Amniotic epithelial cell (primary cell): Measurements from ENCODE around the gene SGTA.

Experiments used
- DNase-seq: peaks from one replicate; pipeline ENCODE4 v3.0.0-alpha.2; 2010; ENCODE audit warnings: low read depth

Gene SGTA

DNA sequence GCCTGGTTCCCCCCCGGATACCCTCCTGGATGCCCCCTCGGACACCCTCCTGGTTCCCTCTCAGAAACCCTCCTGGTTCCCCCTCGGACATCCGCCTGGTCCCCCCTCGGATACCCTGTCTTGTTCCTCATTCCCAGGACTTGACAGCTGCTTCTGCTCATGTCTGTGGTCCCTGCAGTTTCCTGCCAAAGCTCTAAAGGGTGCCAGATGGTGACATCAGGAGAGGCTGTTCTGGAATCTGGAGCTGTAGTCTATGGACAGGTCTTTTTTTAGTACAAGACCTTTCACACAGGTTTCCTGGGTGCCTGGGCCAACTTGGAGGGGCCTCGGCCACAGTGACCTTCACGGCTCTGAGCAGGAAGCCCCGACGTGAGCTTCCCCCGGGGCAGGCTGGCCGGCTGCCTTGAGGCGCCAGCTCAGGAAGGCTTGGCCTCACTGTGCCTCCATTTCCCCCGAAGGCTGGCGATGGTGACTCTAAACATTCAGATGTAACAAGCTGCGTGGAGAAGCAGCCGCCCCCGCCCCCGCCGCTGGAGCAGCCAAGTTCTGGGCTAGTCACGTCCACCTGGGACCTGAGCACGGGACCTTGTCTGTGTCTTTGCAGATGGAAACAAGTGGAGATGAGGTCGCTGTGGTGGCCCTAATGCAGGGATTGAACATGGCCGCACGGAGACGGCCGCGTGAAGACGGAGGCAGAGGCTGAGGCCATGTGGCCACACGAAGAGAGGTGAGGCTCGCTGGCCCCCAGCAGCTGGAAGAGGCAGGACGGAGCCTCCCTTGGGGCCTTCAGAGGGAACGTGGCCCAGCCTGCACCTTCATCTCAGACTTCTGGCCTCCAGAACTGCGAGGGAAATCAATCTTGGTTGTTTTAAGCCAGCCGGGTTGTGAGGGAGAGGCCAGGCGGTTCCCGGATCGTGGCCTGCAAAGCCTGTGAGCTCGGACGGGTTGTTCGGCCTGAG lies 12.7 kb downstream of the SGTA start:
- DNase-seq, result no peak

DNA sequence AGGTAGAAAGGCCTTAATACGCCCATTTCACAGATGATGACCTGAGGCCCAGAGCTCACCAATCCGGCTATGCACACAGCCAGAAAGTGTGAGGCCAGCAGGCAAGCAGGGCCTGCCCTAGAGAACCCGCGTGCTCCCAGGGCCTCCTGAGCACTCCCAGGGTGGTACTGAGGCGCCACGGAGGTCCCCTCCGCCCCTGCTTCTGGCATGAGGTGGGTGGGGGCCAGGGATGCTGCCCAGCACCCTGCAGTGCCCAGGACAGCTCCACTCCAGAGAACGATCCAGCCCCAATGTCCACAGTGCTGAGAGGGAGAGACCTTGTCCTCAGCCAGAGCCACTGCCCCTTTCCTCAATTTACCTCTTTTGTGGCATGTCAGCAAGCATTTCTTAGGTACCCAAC lies 13.9 kb downstream of the SGTA start:
- no peak for DNase-seq

DNA sequence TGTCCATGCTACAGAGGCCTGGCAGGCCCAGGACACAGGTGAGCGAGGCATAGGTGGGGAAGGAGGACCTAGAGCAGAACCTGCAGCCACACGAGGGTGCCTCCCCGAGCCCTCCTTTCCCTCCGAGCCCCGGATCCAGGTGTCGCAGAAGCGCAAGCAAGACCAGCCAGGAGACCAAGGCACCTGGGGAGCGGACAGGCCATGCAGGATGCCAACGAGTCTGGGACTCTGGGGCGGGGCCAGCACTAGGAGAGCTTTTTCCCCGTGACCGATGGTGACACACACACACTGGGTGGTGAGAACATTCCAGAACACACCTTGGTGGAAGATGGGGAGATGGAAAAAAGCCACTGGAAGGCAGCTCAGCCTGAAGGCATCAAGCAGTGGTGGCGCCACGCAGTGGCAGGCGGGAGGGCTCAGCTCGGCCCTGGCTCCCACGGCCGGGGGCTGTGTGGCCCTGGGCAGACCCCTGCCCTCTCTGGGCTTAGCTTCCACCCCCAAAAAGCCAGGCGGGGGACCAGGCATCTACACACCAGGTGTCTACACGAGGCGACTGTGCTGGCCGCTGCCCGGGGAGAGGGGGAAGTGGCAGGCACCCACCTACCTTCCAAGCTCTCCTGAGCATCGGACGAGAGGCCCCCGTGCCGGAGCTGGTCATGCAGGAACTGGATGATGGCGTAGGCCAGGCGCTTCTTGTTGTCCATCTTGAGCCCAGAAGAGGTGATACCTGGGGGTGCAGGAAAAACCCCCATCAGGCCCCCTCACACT lies 14.5 kb downstream of the SGTA start:
- DNase-seq, result no peak

DNA sequence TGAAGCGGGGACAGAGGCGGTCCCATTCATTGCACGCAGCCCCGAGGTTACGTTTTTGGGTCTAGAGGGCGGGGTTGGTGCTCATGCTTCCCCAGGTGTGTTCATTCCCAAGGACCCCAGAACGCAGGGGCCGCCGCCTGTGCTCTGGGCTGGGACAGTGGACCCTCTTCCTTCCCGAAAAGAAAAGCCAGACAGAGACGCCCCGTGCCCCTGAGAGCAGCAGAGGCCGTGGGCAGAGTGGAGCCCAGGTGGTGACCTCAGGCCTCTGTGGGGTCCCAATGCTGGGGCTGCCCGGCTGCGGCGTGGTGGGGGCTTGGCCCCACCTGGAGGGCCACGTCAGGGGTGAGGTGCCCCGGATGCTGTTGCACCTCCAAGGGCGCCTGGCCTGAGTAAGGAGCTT lies 15.4 kb downstream of the SGTA start:
- no peak for DNase-seq

DNA sequence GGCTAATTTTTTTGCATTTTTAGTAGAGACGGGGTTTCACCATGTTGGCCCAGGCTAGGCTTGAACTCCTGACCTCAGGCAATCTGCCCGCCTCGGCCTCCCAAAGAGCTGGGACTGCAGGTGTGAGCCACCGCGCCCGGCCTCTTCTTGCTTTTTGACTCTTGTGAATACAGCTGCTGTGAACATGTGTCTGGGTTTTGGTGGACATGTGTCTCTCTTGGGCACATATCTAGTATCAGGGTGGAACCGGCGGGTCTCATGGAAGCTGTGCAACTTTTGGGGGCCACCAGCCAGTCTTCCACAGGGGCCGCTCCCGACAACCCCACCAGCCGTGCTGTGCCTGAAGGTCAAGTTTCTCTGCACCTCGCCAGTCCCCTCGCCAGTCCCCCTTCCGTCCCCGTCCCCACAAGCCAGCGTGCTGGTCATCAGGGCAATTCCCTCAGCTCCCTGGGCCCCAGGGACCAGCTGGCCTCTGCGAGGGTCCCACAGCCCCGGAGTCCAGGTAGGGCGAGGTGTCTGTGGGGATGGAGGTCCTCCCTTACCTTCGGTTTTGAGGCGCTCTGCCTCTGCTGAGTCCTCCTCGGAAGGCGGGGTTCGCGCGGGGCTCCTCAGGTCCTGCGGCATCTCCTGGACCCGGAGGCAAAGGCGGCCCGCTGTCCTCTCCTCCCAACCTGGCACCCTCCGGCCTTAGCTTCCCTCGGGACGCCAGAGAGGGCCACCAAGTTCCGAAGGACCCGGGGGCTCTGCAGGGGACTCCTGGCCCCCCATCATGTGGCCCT lies 16.3 kb downstream of the SGTA start:
- no peak for DNase-seq

DNA sequence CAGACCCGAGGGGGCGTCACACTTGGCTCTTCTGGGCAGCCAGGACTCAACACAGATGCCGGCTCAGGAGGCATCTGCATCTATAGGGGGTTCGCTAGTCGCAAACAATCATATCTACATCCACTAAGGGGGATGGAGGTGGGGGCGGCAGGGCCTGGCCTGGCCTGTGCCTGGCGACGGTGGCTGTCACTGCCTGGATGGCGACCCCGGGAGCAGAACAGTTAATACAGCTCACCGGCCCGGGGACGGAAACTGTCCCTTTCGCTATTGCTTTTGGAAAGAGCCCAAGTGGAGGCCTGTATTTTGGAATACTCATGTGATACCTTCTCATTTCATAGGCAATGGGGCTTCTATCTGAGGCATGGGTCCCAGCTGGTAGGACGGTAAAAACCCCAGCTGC lies 17.7 kb downstream of the SGTA start:
- no peak for DNase-seq

DNA sequence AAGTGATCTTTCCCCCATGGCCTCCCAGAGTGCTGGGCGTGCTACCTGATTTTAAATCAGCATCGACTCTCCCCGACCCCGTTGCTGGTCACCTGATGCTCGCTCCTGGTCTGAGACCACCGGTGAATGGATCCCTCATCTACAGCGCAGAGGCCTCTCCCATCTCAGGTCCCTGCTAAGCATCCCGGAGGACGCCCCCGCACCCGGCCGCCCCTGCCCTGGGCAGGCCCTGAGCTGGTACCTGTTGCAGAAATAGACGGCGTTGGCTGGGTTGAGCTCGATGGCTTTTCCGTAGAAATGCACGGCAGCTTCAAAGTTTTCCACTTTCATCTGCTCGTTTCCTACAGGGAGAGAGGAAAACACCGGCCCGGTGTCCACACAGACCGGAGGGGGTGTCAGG lies 18.1 kb downstream of the SGTA start:
- no peak for DNase-seq

DNA sequence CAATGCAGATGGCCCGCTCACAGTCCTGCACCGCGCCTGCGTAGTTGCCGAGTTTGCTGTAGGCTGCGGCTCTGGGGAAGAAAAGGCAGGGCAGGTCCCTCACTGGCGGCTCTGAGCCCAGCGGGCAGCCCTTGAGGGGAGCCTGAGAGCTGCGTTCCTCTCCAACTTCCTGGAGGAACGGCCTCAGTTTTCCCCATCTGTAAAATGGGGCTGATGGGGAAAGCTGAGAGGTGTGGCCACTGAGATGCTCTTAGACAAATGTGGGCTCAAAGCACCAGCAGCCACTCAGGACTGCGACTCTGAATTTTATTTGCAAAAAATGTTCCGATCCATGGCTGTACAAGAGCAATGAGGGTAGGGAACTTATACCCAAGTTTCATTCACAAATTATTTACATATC lies 19.4 kb downstream of the SGTA start:
- no peak for DNase-seq

DNA sequence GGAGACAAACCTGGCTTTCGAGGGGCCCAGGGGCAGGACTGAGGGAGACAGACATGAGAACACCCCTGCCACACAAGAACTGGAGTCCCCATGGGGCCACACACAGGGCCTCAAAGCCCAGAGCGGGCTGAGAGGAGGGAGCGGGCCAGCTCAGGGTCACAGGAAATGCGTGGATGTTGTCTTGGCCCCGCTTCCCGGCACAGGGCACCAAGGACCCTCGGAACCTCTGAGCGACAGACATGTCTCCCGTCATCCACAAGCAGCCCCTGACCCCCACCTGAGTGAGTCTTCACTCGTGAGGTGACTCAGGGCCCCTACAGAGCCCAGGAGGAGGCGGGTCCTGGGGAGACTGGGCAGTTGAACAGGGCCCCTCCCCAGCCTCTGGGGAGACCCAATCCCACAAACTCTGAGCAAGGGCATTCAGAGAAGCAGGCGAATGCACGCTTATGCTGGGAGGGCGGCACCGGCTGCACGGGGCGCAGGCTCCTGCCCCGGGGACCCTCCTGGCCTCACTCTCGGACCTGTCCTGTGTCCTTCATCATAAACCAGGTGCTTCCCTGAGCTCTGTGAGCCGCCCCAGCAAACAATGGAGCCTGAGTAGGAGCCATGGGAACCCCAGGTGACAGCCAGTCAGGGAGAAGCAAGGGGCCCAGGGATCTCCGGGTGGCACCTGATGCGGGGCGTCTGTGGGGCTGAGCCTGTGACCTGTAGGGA lies 20.1 kb downstream of the SGTA start:
- DNase-seq, result no peak

DNA sequence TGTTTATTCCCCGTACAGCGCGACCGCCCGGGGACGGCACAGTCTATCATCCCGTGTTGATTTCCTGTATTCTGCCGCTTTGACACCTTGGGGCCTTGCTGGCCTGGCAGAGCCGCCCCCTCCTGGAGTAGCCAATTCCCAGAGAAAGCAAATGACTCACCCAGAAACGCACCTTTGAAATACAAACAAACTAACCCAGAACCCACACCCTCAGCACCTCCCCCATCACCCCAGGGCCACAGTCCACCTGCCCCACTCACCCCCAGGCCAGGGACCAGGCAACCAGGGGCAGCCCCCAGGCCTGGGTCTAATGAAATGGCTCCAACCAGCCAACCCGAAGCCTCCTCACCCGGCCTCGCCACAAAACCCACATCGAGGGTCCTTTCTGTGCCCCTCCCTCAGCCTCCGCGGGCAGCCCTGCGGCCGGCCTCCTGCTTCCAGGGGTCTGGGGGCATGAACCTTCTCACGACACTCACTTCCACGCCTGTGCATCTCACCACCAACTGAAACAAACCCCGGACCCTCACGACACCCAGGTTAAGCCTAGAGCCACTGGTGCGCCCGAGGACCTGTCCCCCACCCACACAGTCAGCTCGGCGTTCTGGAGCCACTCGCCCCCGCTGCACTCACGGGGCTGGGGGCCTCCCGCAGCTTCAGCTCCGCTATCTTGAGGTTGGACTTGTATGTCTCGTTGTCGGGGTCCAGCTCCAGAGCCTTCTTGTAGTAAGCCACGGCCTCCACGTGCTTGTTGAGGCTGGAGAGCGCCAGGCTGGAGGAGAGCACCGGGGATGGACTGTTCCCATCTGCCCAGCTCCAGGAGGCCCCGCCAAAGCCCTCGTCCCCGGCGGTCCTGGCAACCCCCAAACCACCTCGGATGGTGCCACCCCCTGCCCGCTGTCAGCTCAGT lies 20.9 kb downstream of the SGTA start:
- DNase-seq, result no peak

DNA sequence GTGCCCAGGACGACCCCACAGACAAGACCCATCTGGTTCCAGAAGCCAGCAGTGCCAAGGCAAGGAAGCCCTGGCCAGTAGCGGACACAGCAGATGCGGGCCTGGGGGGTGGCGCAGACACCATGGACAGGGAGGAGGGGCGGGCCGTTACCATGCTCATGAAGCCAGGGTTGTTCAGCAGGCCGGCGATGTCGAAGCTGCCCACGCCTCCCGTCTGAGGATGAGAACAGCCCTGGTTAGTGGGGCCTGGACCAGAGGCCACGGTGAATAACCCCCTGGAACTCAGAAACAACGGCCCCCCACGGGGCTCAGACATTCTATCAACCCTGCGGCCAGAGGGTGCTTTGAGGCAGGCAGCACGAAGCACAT lies 21.8 kb downstream of the SGTA start:
- DNase-seq, result no peak

DNA sequence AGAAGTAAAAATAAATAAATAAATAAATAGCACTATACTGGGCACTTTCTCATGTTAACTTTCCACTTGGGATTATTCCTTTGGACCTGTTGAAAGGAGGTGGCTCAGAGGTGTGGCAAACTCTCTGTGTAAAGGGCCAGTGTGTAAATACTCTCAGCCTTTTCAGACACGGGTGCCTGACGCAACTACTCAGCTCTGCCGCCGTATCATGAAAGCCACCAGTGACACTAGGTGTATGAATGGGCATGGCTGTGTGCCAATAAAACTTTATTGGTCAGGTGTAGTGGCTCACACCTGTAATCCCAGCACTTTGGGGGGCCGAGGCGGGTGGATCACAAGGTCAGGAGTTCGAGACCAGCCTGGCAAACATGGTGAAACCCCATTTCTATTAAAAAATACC lies 23.1 kb downstream of the SGTA start:
- no peak for DNase-seq

DNA sequence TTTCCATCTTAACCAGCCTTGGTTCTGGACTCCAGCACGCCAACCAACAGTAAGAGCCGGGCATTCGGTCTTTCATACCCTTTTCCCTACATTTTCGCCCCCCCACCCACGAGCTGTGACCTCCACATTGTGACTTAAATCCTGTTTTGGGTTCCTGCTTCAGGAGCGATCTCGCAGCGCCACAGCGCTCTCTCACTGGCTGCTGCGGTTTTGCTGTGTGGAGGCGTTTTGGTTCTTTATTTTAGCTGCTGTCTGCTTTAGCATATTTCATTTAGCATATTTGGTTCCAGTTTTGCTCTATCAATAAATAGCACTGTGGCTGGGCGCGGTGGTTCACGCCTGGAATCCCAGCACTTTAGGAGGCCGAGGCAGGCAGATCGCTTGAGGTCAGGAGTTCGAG lies 23.7 kb downstream of the SGTA start:
- DNase-seq, result no peak

DNA sequence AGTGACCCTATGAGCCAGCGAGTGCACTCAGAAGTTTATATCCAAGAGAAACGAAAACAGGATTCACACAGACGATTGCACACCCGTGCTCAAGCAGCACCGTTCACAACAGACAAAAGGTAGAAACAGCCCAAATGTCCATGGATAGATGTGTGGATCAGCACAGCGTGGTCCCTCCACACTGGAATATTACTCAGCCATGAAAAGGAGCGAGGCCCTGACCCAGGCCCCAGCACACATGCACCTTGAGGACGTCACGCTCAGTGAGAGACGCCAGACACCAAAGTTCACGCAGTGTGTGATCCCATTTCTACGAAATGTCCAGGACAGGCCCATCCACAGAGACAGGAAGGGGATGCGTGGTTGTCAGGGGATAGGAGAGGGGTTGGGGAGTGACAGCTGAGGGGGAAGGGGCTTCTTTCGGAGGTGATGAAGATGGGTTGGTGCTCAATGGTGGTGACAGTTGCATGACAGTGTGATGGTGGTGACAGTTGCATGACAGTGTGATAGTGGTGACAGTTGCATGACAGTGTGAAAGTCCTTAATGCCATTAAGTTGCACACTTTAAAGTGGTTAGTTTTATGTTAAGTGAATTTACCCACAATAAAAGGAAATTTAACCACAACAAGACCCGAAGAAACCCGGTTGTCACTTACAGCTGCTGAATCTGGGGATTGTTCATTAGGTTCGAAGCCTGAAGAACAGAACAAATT lies 24.3 kb downstream of the SGTA start:
- DNase-seq, result no peak

DNA sequence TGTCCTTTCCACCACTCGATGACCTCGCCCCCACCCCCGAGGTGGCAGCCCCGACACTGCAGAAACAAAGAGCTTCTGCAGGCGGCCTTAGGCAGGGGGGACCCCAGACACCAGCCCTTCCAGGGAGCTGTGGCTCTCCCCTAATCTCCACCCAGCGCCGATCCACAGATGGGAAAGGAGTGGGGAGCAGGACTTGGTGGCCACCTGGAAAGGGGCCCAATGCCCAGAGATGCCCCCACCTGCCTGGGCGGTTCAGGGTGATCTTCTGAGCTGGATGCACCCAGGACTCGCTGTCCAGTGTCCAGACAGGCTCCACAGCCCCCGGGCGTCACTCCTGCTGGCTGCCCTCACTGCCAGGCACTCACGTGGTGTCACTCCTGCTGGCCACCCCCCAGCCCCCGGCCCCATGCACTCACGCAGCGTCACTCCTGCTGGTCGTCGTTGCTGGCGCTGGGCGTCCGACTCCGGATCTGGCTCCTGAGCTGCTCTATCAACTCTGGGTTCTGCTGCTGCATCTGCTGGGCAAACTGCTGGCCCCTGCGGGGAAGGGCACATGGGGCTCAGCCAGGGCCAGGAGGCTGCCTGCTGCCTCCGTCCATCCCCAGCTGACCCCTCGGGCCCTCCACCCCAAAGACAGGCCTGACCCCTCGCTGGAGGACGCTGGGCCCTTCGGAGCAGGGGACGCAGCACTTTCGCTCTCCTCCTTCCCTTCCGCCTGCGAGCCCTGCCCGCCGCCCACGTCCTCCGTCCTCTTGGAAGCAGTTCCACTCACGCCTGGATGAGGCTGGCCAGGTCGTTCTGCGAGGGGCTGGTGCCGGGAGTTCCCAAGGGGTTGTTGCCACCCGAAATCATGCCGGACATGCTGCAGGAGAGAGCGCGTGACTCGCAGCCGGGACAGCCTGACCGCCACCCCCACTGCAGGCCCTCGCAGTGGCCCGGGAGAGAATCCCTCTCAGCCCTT lies 25.9 kb downstream of the SGTA start:
- no peak for DNase-seq

DNA sequence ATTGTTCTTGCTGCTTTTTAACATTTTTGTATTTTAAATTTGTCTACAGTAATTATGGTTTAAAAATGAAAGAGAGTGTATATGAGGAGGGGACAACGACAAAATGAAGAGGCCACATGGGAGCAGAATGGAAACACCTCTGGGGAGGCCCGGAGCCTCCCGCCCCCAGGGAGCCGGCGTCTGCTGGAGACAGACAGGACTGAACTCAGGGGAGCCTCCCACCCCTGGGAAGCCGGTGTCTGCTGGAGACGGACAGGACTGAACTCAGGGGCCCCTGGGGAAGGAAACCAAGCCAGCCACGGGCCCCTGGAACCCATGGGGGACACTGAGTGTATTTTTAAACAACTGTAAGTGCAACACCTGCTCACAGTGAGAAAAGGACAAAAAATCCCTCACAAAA lies 26.6 kb downstream of the SGTA start:
- DNase-seq, result no peak

DNA sequence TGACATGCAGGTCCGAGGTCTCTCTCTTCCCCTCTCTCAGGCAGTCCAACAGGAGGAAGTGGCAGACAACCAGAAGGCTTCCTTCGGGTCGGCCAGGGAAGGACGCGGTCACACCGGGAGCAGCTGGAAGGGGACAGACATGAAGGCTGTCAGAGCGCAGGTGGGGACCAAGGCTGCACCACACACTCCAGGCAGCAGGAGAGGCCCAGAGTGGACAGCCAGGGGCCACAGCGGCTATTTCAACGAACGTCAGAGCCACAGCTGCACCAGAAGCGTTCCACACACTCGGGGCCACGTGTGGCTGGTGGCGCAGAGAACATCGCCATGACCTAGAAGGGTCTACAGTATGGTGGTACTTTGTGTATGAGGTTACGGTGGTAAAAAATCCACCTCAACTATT lies 27.3 kb downstream of the SGTA start:
- DNase-seq, result no peak

DNA sequence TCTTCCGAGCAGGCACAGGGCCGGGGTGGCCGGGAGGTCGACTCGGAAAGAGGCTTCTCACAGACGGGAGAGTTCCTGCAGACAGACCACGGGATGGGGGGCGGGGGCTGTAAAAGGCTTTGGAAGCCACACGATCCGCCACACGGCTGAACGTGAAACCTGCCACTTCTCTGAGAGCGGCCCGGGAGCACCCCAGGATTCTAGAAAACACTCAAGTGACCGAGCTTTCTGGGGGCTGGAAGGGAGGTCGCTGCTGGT lies 27.7 kb downstream of the SGTA start:
- no peak for DNase-seq

DNA sequence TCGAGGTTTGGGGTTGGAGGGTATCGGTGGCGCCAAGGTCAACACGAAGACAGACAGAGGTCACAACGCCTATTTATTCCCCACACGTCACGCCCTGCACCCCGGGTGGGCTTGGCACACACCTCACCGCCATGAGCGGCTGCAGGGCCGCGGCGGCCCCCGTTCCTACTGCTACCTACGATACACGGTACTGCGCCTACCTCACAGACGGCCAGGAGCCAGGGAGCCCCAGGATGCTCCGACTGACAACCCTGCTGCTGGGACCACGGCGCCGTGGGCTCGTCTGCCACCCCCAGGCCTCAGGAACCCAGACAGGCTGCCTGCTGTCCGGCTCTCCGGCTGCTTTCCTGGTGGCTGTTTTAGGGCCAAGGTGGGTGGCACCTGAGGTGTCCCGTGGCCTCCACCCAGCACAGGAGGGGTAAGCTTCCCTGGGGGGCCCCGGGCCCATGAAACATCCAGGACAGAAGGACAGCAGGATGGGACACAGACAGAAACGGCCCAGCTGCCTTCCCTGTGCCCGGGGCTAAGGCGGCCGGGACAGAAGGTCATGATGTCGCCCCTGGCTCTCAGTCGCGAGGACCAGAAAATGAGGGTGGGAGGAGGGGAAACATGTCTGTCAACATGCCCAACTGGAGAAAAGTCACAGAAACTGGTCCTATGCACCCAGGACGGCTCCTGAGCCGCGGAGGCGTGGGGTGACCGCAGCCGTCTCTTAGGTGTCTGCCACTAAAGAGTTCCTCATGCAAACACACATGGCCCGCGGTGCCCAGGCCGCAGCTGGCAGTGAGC lies 28.2 kb downstream of the SGTA start:
- no peak for DNase-seq
